NCI-H128 (cell line): ENCODE measurements around the gene SYT14.
"Not testable (repeated sequence)": the region's sequence is repeated elsewhere in the genome, so short reads cannot be mapped to it uniquely, and the experiment has no call there.

Experiments
- DNase-seq: peaks from one replicate; lab custom pipeline; 2025; ENCODE audit not compliant: unreplicated experiment; lab: John Stamatoyannopoulos, UW

SYT14 gene

GRCh38 chr1:209937996-209938959 is at the start of gene SYT14:
TSS of gene SYT14 (plus strand) at chr1:209938217. CDS start at chr1:209938265, 48 bp downstream.
- DNase-seq = peak; percentile 73

GRCh38 chr1:209888291-209889076 is 49.5 kb upstream of the SYT14 start:
- DNase-seq = not testable (repeated sequence)

- no peak for DNase-seq
Observed at GRCh38 chr1:209889077-209889418, 49.0 kb upstream of the SYT14 start.

GRCh38 chr1:209890641-209891330 is 47.2 kb upstream of the SYT14 start:
- no peak for DNase-seq

- DNase-seq = no peak
Observed at GRCh38 chr1:209893751-209894150, 44.3 kb upstream of the SYT14 start.

GRCh38 chr1:209895709-209896108 is 42.3 kb upstream of the SYT14 start:
- DNase-seq = no peak

GRCh38 chr1:209896346-209896745 is 41.7 kb upstream of the SYT14 start:
- DNase-seq = no peak

- not testable (repeated sequence) for DNase-seq
Observed at GRCh38 chr1:209898271-209898670, 39.7 kb upstream of the SYT14 start.

GRCh38 chr1:209898851-209899250 is 39.2 kb upstream of the SYT14 start:
- not testable (repeated sequence) for DNase-seq

GRCh38 chr1:209899948-209900347 is 38.1 kb upstream of the SYT14 start:
- DNase-seq = no peak

GRCh38 chr1:209900734-209901133 is 37.3 kb upstream of the SYT14 start:
- DNase-seq = no peak

- no peak for DNase-seq
Observed at GRCh38 chr1:209901211-209901610, 36.8 kb upstream of the SYT14 start.

GRCh38 chr1:209904774-209905173 is 33.2 kb upstream of the SYT14 start:
- not testable (repeated sequence) for DNase-seq

- DNase-seq = no peak
Observed at GRCh38 chr1:209911746-209912145, 26.3 kb upstream of the SYT14 start.

- no peak for DNase-seq
Observed at GRCh38 chr1:209912306-209912705, 25.7 kb upstream of the SYT14 start.

GRCh38 chr1:209919637-209920036 is 18.4 kb upstream of the SYT14 start:
- not testable (repeated sequence) for DNase-seq

- DNase-seq = no peak
Observed at GRCh38 chr1:209920844-209921243, 17.2 kb upstream of the SYT14 start.

GRCh38 chr1:209924390-209924789 is 13.6 kb upstream of the SYT14 start:
- no peak for DNase-seq

- DNase-seq = peak; percentile 81
Observed at GRCh38 chr1:209926045-209926444, 12.0 kb upstream of the SYT14 start.

GRCh38 chr1:209927466-209927865 is 10.6 kb upstream of the SYT14 start:
- DNase-seq = no peak

- no peak for DNase-seq
Observed at GRCh38 chr1:209929751-209930150, 8.3 kb upstream of the SYT14 start.
